ENCODE data around the gene ROBO1.
"Not testable (repeated sequence)": the region's sequence is repeated elsewhere in the genome, so short reads cannot be mapped to it uniquely, and the experiment has no call there.

The ROBO1 gene

DNA sequence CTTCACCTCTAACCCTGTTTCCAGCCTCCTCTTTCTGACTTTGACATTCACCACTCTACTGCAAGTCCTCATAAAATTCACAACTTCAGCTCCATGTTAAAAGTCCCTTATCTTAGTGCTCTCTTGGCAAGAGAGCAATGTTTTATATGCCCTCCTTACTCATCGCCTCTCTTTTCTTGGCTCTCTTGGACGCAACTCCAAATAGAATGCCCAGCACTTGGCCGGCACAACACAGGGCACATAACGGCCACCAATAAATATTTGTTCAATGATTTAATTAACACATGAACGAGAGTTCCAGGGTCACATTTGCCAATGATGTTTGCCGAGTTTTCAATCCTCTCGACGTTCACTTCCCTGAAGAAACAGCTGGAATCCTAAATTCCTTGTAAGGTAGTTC, 401.4 kb downstream of the ROBO1 start:
- no peak for DNase-seq

DNA sequence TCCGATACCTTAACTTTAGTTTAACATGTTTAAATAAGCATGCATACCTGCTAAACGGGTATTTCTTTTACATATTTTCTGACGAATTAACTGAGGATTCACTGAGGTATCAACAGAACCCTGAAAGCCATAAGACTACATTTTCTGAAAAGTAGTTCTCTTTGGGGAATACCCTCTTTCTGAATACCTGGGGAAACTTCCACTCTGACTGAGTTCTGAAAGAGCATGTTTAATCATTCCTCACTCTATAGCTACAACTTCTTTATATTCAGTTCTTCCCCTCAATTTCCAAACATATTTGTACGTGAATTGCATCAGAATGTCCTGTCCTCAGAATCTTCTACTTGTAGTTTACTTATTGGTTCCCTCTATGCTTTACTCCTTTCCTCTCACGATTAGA, 403.0 kb downstream of the ROBO1 start:
- no peak for DNase-seq

DNA sequence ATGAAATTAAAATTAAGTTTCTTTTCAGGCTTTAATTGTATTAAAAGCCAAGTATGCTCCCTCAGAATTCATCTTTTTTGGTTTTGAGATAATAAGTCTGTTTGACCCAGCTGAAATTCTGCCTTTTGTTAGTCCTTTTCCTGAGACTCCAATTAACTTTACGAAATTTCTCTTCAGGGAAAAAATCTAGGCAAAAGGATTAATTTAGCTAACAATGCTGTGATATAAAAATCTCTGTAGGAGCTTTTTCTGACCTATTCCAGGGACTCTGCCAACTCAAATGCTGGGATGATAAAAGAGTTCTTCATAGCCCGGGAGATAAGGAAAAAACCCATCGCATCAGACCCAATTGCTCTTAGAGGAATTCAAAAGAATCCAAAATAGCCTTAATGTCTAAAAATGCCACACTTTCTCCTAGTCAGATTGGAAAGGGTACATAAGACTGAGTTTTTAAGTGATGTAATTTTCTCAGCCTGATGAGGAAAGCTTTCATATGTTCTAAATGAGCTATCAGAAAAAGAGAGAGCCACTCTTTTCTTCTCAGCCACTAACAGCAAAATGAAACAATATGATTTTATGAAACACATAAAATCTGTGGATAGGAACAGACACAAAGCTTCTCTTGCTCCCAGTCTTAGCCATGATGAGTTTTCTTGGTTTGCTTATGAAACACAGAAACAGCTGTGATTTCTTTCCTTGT, 405.1 kb downstream of the ROBO1 start:
- DNase-seq, result no peak

DNA sequence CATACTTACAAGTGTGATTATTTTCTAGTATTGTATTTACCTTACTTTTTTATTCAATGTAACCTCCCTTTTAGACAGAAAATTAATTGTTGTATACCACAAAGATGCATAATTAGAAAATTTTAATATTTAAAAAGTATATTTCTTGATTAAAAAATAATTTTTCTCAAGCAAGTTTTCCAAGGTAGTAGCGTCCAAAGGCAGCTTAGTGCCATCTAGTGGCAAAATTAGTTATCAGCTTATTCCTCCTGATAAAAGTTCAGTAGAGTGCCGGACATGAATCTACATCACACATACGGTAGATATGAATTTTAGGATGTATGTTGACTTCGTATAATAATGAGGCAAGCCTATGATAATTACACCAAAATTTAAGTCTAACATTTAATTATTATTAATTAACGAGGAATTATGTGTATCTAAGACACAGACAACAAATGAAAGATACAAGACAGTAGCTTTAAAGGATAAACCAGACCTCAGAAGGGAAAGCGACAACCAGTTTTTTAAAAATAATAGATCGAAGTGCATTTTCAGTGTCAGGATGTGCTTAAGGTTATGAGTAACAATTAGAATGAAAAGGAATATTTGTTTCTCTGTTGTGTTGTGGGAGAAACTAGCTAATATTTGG, 405.9 kb downstream of the ROBO1 start:
- DNase-seq, result peak; percentile 39

DNA sequence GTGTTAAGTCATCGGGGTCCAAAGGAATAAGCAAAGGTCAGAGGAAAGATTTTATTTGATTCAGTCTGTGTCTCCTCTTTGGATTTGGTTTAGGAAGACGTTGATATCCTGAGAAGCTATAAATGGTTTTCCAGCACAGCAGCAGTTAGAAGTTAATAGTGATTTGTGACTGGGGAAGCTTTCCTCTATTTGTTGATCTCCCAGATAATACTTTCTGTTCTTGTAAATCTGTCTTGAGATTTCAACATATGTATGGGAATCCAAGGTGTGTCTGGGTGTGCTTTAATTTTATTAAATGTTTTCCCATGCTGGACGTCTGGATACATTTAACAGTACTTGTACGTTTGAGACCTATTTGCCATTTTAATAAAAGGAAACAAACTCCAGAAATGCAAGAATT, 409.5 kb downstream of the ROBO1 start:
- DNase-seq, result no peak

DNA sequence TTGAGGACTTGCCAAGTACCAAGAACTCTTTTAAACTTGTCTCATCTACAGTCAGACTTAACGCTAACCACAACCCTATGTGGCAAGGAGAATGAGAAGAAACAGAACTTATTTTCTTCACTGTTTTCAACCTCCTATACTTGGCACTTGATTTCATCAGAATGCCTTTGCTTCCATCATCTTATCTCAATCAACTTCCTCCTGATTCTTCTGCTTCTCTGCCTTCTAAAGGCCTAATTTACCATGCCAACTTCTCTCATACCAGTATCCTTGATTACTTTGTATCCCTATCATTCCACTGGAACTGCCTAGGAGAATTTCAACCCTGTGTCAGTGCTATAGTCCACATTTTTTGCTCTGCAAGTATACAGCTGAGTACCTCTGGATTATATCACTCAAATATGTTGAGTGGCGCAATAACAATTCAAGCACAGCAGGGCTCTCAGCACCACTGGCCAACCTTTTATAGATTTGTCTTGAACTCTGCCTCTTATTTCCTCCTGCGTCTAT, 413.6 kb downstream of the ROBO1 start:
- DNase-seq, result no peak

GRCh38 chr3:79351699-79352098, 416.1 kb downstream of the ROBO1 start:
- DNase-seq, result no peak

GRCh38 chr3:79344876-79345871, 422.6 kb downstream of the ROBO1 start:
- no peak for DNase-seq

GRCh38 chr3:79341961-79342360, 425.8 kb downstream of the ROBO1 start:
- DNase-seq, result no peak

DNA sequence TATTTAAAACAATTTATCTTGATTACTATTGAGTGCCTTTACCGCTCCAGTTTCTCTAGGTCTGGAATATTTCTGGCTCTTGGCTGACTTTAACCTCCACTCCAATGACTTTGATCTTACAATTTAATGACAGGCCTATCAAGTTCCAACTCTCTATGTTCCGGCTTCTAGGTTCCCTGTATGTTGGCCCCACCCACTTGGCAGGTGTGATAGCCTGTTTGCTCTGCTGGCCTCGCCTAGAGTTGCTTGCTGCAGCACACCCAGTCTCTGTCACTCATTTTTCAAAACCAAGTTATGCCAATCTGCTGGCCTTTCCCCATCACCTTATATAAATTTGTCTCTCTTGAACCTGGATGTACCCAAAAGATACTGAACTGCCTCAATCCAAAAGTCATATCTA, 428.0 kb downstream of the ROBO1 start:
- no peak for DNase-seq

GRCh38 chr3:79337798-79338197, 430.0 kb downstream of the ROBO1 start:
- DNase-seq, result no peak

DNA sequence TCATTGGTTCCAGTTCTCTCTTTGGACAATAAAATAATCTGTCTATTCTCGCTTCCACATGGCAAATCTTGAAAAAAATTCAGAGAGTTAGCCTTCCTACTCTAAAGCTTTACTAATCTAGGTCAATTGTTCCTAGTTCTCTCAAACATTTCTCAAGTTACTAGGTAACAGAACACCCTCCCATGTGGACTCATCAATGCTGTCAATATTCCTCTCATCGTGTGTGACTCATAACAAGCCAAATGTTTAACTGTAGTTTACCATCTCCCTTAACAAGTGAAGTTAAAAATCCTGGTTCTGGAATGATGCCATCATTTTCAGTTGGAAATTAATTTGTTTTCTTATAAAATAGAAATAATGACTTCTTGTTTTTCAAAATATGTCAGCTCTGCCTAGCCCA, 438.6 kb downstream of the ROBO1 start:
- DNase-seq, result no peak

DNA sequence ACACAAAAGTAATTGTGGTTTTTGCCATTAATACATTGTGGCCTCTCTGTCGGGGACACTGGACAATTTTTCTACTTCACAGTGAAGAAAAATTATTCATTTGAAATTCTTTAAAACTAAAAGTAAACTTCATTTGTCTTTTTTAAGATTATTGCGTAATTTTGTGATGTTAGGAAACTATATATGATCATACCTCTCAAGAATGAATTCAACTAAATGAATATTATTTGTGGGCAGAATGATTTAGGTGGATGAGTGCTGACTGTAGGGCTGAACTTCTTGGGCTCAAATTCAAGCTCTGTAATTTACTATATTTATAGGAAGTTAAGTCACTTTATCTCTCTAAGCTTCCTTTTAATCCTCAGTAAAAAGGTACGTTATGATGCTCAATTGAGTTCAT, 441.2 kb downstream of the ROBO1 start:
- DNase-seq, result no peak

DNA sequence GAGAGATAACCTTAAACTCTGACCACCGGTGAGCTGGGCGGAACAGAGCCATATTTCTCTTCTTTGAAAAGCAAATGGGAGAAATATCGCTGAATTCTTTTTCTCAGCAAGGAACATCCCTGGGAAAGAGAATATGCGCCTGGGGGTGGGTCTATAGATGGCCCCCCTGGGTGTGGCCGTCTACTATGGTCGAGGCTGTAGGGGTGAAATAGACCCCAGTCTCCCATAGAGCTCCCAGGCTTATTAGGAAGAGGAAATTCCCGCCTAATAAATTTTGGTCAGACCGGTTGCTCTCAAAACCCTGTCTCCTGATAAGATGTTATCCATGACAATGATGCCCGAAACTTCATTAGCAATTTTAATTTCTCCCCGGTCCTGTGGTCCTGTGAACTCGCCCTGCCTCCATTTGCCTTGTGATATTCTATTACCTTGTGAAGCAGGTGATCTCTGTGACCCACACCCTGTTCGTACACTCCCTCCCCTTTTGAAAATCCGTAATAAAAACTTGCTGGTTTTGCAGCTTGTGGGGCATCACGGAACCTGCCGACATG, 441.9 kb downstream of the ROBO1 start:
- not testable (repeated sequence) for DNase-seq

- no peak for DNase-seq
Observed at GRCh38 chr3:79317551-79318518, 450.0 kb downstream of the ROBO1 start.

DNA sequence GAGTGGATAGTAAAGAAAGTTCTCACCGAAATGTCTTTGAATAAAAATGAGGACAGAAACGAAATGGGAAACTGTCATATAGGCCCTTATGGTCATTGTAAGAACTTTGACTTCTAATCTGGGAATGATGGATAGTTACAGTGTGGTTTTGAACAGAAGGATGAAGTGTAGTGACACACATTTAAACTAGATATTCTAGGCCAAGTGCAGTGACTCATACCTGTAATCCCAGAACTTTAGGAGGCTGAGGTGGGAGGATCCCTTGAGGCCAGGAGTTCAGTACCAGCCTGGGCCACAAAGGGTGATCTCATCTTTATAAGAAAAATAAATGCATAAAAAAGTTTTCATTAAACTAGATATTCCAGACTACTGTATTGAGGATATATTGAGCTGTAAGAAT, 452.8 kb downstream of the ROBO1 start:
- DNase-seq, result no peak

- no peak for DNase-seq
Observed at GRCh38 chr3:79314544-79314943, 453.3 kb downstream of the ROBO1 start.

GRCh38 chr3:79310016-79310415, 457.8 kb downstream of the ROBO1 start:
- no peak for DNase-seq

- no peak for DNase-seq
Observed at GRCh38 chr3:79306934-79307570, 460.7 kb downstream of the ROBO1 start.

GRCh38 chr3:79299949-79300635, 467.7 kb downstream of the ROBO1 start:
- DNase-seq, result not testable (repeated sequence)
